ENCODE measurements around the gene EMP1. TPM values are rescaled to one million over a fixed set of nuclear protein-coding genes. Genes with fewer than 3 reads are reported as not detected.

The EMP1 gene
- total and polyA plus RNA-seq, 5 donors from 2014 or later = 0.15 to 1.6 (median 0.38) TPM; not detected in 2

- peaks cover 0 to 4% (median under 1%) of the 10 kb centered on the region in 4 donors for H3K4me1 Mint-ChIP-seq
- H3K27me3 ChIP-seq (ENCODE audit: control insufficient read depth, insufficient read depth, low read length) = peaks cover 1% of the 10 kb centered on the region
- H3K9me3 Mint-ChIP-seq = peaks cover 0 to 4% (median 0%) of the 10 kb centered on the region in 7 donors
- no peak for ATAC-seq (ENCODE audit: low read depth in 2 of 2)
- no peak overlapping the region for H3K4me3 Mint-ChIP-seq
- no peaks in the 10 kb centered on the region for H3K36me3 Mint-ChIP-seq
- H3K27me3 Mint-ChIP-seq = peaks cover 12% of the 10 kb centered on the region
- no peak overlapping the region for H3K4me3 ChIP-seq (ENCODE audit: low read depth, low read length)
- DNase-seq = no peak
- H3K4me1 ChIP-seq (ENCODE audit: control insufficient read depth, insufficient read depth, low read length, poor library complexity, severe bottlenecking) = no peaks in the 10 kb centered on the region
- no peak overlapping the region for H3K27ac Mint-ChIP-seq
- no peaks in the 10 kb centered on the region for H3K9me3 ChIP-seq (ENCODE audit: control insufficient read depth in 2 of 2, low read length in 2 of 2)
- no peak overlapping the region for H3K27ac ChIP-seq (ENCODE audit: insufficient read depth, low read length, poor library complexity, severe bottlenecking)
- H3K36me3 ChIP-seq (ENCODE audit: control insufficient read depth, insufficient read depth, low read length) = no peaks in the 10 kb centered on the region
Observed at GRCh38 chr12:13154027-13154538, 42.4 kb upstream of the EMP1 start.

- peaks cover 0 to 4% (median under 1%) of the 10 kb centered on the region in 4 donors for H3K4me1 Mint-ChIP-seq
- H3K36me3 Mint-ChIP-seq = no peaks in the 10 kb centered on the region
- H3K4me3 Mint-ChIP-seq = no peak overlapping the region
- H3K27ac Mint-ChIP-seq = no peak overlapping the region
- Histone ChIP-seq H3K4me1 (ENCODE audit: control insufficient read depth, insufficient read depth, low read length, poor library complexity, severe bottlenecking) (no peaks in the 10 kb centered on the region), H3K4me3 (ENCODE audit: low read depth, low read length) (no peak overlapping the region), H3K27me3 (ENCODE audit: control insufficient read depth, insufficient read depth, low read length) (peaks cover 1% of the 10 kb centered on the region), H3K27ac (ENCODE audit: insufficient read depth, low read length, poor library complexity, severe bottlenecking) (no peak overlapping the region), H3K9me3 (ENCODE audit: control insufficient read depth in 2 of 2, low read length in 2 of 2) (no peaks in the 10 kb centered on the region), H3K36me3 (ENCODE audit: control insufficient read depth, insufficient read depth, low read length) (no peaks in the 10 kb centered on the region)
- ATAC-seq (ENCODE audit: low read depth in 2 of 2) (no peak), DNase-seq (no peak)
- H3K27me3 Mint-ChIP-seq = peaks cover 12% of the 10 kb centered on the region
- H3K9me3 Mint-ChIP-seq = peaks cover 0 to 4% (median 0%) of the 10 kb centered on the region in 7 donors
Observed at GRCh38 chr12:13154831-13155230, 41.7 kb upstream of the EMP1 start.

DNA sequence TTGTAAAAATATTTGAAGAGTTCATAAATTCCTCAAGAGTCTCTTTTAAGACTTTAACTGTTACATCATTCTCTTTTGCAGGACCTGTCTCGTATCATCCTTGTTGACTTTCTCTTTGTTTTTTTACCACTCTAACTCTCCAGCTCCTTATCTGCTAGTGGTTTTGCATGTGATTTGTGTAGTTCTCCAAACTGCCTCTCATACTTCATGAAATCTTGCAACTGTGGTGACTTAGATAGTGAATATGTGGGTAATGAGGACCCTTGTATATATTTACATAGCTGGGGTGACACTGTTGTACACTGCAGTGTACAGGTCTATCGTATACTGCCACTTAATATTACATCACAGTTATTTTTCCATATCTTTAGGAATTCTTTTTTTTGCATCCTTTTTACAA, 40.2 kb upstream of the EMP1 start:
- Histone ChIP-seq H3K4me1 (ENCODE audit: control insufficient read depth, insufficient read depth, low read length, poor library complexity, severe bottlenecking) (no peaks in the 10 kb centered on the region), H3K4me3 (ENCODE audit: low read depth, low read length) (no peak overlapping the region), H3K9me3 (ENCODE audit: control insufficient read depth in 2 of 2, low read length in 2 of 2) (no peaks in the 10 kb centered on the region), H3K36me3 (ENCODE audit: control insufficient read depth, insufficient read depth, low read length) (no peaks in the 10 kb centered on the region), H3K27ac (ENCODE audit: insufficient read depth, low read length, poor library complexity, severe bottlenecking) (no peak overlapping the region), H3K27me3 (ENCODE audit: control insufficient read depth, insufficient read depth, low read length) (peaks cover 1% of the 10 kb centered on the region)
- peaks cover 0 to 4% (median 0%) of the 10 kb centered on the region in 7 donors for H3K9me3 Mint-ChIP-seq
- H3K36me3 Mint-ChIP-seq = no peaks in the 10 kb centered on the region
- H3K4me1 Mint-ChIP-seq = peaks cover 0 to 4% (median under 1%) of the 10 kb centered on the region in 4 donors
- H3K27ac Mint-ChIP-seq = peak overlapping the region in 1 of 3 donors; percentile 63
- peaks cover 12% of the 10 kb centered on the region for H3K27me3 Mint-ChIP-seq
- ATAC-seq (ENCODE audit: low read depth in 2 of 2) (no peak), DNase-seq (no peak)
- no peak overlapping the region for H3K4me3 Mint-ChIP-seq

- peaks cover 1% of the 10 kb centered on the region for H3K27me3 ChIP-seq (ENCODE audit: control insufficient read depth, insufficient read depth, low read length)
- Mint-ChIP-seq H3K4me1 (peaks cover 0 to 18% (median 12%) of the 10 kb centered on the region in 4 donors), H3K36me3 (no peaks in the 10 kb centered on the region), H3K27ac (no peak overlapping the region), H3K9me3 (no peaks in the 10 kb centered on the region), H3K27me3 (peaks cover 4% of the 10 kb centered on the region), H3K4me3 (no peak overlapping the region)
- ATAC-seq (ENCODE audit: low read depth in 2 of 2) = no peak
- H3K4me1 ChIP-seq (ENCODE audit: control insufficient read depth, insufficient read depth, low read length, poor library complexity, severe bottlenecking) = peaks cover 9% of the 10 kb centered on the region
- no peaks in the 10 kb centered on the region for H3K36me3 ChIP-seq (ENCODE audit: control insufficient read depth, insufficient read depth, low read length)
- no peak overlapping the region for H3K27ac ChIP-seq (ENCODE audit: insufficient read depth, low read length, poor library complexity, severe bottlenecking)
- H3K4me3 ChIP-seq (ENCODE audit: low read depth, low read length) = no peak overlapping the region
- no peaks in the 10 kb centered on the region for H3K9me3 ChIP-seq (ENCODE audit: control insufficient read depth in 2 of 2, low read length in 2 of 2)
- DNase-seq = no peak
Observed at GRCh38 chr12:13161172-13161571, 35.4 kb upstream of the EMP1 start.

DNA sequence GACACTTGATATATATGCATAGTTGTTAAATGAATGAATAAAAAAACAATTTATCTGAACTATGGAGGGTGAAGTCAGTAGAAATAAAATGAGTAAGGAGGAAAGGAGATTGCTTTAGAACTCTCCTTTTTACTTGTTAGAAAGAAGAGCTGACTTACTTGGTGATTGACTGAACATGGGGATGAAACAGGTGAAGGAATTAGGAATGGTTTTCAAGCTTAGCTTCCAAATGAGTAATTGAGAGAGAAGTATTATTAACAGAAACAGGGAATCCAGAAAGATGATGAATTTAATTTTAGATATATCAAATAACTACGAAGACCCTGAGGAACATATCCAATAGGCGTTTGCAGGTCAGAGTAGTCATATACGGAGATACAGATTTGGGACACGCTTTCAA, 33.6 kb upstream of the EMP1 start:
- ATAC-seq (ENCODE audit: low read depth in 2 of 2) = no peak

DNA sequence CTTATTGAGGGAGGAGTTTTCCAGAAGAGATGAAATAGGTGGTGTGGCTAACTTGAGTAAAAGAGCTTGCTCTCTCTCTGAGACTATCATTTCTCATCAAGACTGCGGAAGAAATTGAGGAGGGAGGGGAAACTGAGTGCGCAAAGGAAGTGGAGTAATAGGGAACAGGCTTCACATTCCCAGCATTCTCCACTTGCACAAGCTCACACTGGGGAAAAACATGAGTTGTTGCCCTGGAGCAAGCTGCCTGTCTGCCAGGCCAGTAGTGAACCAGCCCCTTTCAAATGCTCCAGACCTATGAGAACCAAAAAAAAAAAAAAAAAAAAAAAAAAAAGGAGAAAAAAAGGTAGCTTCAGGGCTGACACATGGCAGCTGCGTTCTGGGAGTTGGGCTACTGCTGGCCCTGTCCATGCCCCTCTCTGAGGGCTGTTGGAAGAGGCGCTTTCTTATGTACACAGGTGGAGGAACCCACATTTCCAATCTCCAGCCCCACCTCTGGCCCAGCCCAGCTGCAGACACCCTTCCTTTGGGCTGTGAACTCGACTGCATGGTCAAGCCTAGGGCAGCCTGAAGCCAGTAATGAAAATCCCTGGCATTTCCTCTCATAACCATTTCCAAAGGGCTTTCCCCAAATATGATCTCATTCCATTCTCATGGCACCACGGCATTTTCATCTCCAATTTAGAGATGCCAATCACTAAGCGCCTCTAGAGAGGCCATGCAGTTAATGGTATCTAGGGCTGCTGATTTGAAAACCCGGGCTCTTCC, 32.5 kb upstream of the EMP1 start:
- Mint-ChIP-seq H3K9me3 (peaks cover 0 to 5% (median 0%) of the 10 kb centered on the region in 7 donors), H3K36me3 (no peaks in the 10 kb centered on the region), H3K4me1 (peaks cover 0 to 25% (median 13%) of the 10 kb centered on the region in 4 donors), H3K27ac (peak overlapping the region in 2 of 3 donors; percentile 64 to 78), H3K4me3 (no peak overlapping the region), H3K27me3 (peaks cover 4% of the 10 kb centered on the region)
- no peak for DNase-seq
- peaks cover 10% of the 10 kb centered on the region for H3K4me1 ChIP-seq (ENCODE audit: control insufficient read depth, insufficient read depth, low read length, poor library complexity, severe bottlenecking)
- H3K27ac ChIP-seq (ENCODE audit: insufficient read depth, low read length, poor library complexity, severe bottlenecking) = no peak overlapping the region
- H3K27me3 ChIP-seq (ENCODE audit: control insufficient read depth, insufficient read depth, low read length) = no peaks in the 10 kb centered on the region
- no peak for ATAC-seq (ENCODE audit: low read depth in 2 of 2)
- H3K4me3 ChIP-seq (ENCODE audit: low read depth, low read length) = no peak overlapping the region
- no peaks in the 10 kb centered on the region for H3K36me3 ChIP-seq (ENCODE audit: control insufficient read depth, insufficient read depth, low read length)
- no peaks in the 10 kb centered on the region for H3K9me3 ChIP-seq (ENCODE audit: control insufficient read depth in 2 of 2, low read length in 2 of 2)

More for the DNA sequence above, 33.6 kb upstream of the EMP1 start:
- no peak overlapping the region for H3K27ac ChIP-seq (ENCODE audit: insufficient read depth, low read length, poor library complexity, severe bottlenecking)
- peaks cover 10% of the 10 kb centered on the region for H3K4me1 ChIP-seq (ENCODE audit: control insufficient read depth, insufficient read depth, low read length, poor library complexity, severe bottlenecking)
- no peak overlapping the region for H3K4me3 Mint-ChIP-seq
- H3K4me3 ChIP-seq (ENCODE audit: low read depth, low read length) = no peak overlapping the region
- DNase-seq = no peak
- H3K4me1 Mint-ChIP-seq = peaks cover 0 to 25% (median 13%) of the 10 kb centered on the region in 4 donors
- peaks cover 0 to 3% (median 0%) of the 10 kb centered on the region in 7 donors for H3K9me3 Mint-ChIP-seq
- peaks cover 1% of the 10 kb centered on the region for H3K27me3 ChIP-seq (ENCODE audit: control insufficient read depth, insufficient read depth, low read length)
- no peak overlapping the region for H3K27ac Mint-ChIP-seq
- no peaks in the 10 kb centered on the region for H3K36me3 ChIP-seq (ENCODE audit: control insufficient read depth, insufficient read depth, low read length)
- no peaks in the 10 kb centered on the region for H3K9me3 ChIP-seq (ENCODE audit: control insufficient read depth in 2 of 2, low read length in 2 of 2)
- H3K36me3 Mint-ChIP-seq = no peaks in the 10 kb centered on the region
- H3K27me3 Mint-ChIP-seq = peaks cover 4% of the 10 kb centered on the region

DNA sequence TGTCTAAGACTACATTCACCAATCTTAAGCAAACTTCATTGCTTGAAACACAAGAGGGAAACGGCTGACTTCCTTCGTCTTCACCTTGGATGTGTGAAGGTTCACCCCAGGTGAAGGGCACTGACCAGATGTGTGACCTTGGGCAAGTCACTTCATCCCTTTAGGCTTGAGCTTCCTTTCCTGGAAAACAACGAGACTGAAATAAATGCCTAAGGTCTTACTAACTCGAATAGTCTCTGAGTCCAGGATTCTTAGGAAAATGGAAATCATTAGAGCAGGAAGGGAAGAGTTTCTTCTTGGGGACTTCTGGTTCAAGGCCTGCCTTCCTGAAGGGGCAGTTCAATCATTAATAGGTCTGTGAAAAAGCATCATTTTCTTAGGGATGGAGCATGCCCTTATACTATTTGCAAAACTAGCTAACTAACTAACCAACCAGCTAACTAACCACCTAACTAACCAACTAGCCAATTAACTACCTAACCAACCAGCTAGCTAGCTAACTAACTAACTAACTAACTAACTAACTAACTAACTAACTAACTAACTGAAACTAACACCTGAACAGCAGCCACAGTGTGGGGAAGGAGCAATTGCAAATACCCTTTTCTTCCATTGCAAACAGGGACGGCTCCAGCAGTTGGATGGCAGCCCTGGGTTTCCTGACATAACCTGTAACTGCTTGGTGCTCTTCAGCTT, 31.5 kb upstream of the EMP1 start:
- Mint-ChIP-seq H3K4me3 (peak overlapping the region in 2 of 4 donors; percentile 34 to 53), H3K36me3 (no peaks in the 10 kb centered on the region), H3K27ac (peak overlapping the region; percentile 3 to 78 (median 68)), H3K27me3 (peaks cover 13% of the 10 kb centered on the region), H3K9me3 (peaks cover 0 to 5% (median 0%) of the 10 kb centered on the region in 7 donors), H3K4me1 (peaks cover 2 to 25% (median 13%) of the 10 kb centered on the region in 4 donors)
- no peak overlapping the region for H3K27ac ChIP-seq (ENCODE audit: insufficient read depth, low read length, poor library complexity, severe bottlenecking)
- H3K4me3 ChIP-seq (ENCODE audit: low read depth, low read length) = peak overlapping the region; percentile 41
- ATAC-seq (ENCODE audit: low read depth in 2 of 2) (no peak), DNase-seq (no peak)
- no peaks in the 10 kb centered on the region for H3K36me3 ChIP-seq (ENCODE audit: control insufficient read depth, insufficient read depth, low read length)
- no peaks in the 10 kb centered on the region for H3K27me3 ChIP-seq (ENCODE audit: control insufficient read depth, insufficient read depth, low read length)
- H3K4me1 ChIP-seq (ENCODE audit: control insufficient read depth, insufficient read depth, low read length, poor library complexity, severe bottlenecking) = peaks cover 10% of the 10 kb centered on the region
- H3K9me3 ChIP-seq (ENCODE audit: control insufficient read depth in 2 of 2, low read length in 2 of 2) = no peaks in the 10 kb centered on the region

All from CD4-positive, CD25-positive, alpha-beta regulatory T cell (primary cell).